ENCODE data around the gene EMSY. TPM values are rescaled to one million over a fixed set of nuclear protein-coding genes. Genes with fewer than 3 reads are reported as not detected.

Gene EMSY
- total RNA-seq, 1 donor from 2014 or later, result 18.3 TPM

DNA sequence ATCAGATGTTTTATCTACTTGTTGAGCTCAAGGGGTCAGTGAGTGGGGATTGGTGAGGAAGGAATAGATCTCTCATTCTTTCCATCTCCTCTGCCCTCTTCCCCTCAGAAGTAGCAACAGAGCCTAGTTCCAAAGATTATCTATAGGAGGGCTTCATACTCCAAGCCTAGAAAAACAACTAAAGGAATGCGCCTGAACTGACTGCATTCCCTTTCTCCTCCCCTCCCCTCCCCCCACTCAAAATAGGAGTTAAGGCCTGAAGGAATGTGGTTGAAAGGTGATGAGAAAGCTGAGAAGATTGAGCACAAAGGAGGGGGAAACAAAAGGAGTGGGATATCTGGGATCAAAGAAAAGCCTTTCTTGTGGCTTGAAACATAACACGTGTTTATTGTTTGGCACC lies 10.5 kb downstream of the EMSY start:
- no peak for DNase-seq (ENCODE audit: low spot score)

DNA sequence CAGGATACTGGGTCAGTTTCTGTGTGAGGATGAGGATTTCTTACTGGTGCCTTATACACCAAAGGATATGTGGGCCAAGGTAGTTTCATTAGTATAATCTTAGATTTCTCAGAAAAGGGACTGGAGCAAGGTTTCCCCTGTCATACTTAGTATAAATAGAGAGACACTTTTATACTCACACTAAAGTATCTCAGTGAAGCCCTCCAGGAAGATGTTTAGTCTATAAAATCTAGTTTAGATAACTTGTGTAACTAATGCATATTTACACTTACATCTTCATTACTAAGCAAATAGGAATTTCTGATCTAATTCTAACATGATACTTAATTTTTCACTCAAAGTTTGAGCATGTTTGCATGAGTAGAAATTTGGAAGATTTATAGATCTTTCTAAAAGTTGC lies 11.1 kb downstream of the EMSY start:
- no peak for DNase-seq (ENCODE audit: low spot score)

DNA sequence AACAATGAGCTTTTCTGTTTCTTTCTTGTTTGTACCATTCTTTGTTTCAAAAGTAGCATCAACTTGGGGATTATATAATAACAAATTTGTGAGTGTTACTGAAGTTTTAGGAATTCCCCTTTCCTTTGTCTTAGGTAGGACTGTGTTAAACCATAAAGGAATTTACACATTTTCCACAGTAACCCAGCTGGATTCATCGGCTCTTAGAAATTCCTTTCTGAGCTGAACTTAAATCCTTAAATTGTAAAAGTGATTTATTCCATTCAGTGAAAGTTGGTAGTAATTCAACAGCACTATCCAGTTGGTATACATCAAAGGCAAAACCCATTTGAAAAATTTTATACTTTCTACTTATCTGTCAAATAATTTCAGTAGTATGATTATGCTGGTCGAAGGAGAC lies 11.8 kb downstream of the EMSY start:
- no peak for DNase-seq (ENCODE audit: low spot score)

DNA sequence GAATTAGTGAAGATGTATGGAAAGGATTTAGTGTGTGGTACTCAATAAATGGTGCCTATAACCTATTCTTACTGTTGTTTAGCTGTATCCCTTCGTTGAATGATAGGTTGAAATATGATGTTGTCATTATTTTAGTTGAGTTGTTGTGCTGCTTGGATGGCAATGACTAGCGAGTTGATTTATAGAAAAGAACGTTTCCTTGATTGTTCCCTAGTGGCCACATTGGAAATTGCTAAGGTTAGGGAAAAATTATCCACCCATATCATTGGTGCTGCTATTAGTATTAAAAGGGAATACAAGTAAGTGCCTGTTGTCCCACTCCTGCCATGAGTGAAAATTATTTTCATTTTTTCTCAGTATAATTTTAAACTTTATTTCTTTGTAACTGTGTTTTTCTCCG lies 14.5 kb downstream of the EMSY start:
- no peak for DNase-seq (ENCODE audit: low spot score)

DNA sequence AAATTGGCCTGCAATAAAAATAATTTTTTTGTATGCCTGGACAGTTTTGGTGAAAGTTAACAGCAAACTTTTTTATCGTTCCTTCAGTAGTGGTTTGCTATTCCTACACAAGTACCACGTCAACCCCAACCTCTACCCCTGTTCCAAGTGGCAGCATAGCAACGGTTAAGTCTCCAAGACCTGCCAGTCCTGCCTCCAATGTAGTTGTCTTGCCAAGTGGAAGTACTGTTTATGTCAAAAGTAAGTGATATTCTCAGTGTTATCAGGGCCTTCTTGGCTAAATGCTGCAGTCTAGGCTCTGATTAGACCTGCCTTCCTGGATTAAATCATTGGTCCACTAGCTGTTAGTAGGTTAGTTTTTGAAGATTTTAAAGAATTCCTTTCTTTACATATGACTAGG lies 15.0 kb downstream of the EMSY start:
- DNase-seq (ENCODE audit: low spot score), result no peak

DNA sequence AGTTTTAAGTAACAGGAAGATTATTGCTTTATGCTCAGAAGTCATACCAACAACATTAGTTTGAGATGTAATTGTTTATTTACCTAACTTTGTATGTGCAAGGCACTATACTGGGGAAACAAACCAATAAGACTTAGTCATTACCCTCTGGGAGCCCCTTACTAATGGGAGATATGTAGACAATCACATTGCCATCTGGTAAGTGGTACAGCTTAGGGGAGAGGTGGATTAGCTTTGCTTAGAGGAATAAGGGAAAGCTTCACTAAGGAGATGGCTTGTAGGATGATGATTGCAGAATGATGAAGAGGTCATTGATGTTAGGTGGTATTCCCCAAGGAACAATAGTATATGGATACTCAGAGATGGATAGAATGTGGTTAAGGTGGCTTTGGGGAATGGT lies 17.5 kb downstream of the EMSY start:
- DNase-seq (ENCODE audit: low spot score), result no peak

DNA sequence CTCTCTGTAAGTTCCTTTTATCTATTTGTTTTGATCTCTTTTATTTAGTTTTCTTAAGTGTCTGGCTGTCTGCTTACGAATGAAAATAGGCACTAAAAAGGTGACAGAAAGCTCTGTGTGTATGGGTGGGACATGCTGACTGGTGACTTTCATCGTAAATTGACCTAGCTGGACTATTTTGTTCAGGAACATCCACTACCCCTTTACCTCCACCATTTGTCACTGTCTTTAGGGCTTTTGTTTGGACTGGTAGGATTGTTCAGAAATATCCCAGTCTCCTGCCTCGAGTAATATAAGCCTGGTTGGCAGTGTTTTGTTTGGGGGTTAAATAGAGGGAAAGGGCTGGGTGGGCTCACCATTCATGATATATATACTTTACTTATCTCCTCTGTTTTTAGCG lies 20.9 kb downstream of the EMSY start:
- no peak for DNase-seq (ENCODE audit: low spot score)

DNA sequence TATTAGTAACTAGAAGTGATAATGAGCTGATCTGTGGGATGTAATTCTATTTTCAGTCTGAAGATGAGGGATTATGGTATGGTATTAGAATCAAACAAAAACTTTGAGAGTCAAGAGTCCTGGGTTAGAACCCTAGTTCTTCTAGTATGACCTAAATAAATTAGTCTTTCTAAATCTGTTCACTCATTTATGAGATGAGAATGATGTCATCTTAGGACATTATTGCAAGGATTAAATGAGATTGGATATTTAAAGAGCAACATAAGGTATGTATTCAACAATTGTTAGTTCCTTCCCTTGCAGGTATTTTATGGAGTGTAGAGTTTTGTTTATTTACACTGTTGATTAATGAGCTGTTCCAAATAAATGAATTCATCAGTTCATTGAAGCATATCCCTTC lies 21.8 kb downstream of the EMSY start:
- no peak for DNase-seq (ENCODE audit: low spot score)

DNA sequence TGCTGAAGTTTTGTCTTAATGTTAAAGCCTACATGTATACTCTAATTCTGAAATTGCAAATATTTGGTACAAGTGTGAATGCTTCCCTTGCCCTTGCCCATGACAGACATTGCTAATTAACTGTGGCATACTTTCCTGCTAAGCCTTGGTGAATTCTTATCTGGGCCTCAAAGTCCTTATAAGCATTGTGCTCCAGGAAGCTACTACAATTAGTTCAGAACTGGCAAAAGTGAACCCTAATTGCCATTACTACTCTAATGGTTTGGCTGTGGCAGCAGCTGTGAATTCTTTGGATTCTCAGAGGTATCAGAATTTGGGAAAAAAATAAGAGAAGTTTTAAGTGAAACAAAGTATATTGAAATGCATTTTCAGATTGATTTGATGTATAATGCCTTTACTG lies 24.3 kb downstream of the EMSY start:
- DNase-seq (ENCODE audit: low spot score), result no peak

DNA sequence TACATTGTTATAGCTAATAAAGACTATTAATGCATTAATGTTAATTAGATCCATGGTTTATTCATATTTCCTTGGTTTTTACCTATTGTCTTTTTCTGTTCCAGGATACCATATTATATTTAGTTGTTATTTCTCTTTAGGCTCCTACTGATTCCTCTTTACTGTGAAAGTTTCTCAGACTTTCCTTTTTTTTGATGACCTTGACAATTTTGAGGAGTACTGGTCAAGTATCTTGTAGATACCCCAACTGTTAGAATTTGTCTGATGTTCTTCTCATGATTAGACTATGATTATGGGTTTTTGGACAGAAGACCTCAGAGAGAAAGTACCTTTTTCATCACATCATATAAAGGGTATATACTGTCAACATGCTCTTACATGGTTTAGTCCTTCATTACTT lies 26.6 kb downstream of the EMSY start:
- no peak for DNase-seq (ENCODE audit: low spot score)

DNA sequence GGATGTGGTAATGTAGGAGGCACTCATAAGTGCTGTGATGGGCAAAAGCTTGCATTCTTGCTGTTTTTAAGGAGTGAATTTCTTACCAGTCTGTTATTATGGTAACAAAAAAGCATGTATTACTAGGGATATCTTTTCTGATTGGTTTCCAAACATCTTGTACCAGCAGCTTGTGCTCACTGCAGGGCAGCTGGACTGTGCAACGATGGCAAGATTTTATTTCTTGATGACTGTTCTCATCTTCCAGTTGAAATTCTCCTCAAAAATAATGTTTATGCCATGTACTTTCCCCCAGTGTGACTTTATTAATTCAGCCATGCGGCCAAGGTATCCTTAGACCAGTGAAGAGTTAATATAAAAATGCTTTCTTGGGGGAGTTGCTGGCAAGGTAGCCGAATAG lies 35.4 kb downstream of the EMSY start:
- DNase-seq (ENCODE audit: low spot score), result no peak

DNA sequence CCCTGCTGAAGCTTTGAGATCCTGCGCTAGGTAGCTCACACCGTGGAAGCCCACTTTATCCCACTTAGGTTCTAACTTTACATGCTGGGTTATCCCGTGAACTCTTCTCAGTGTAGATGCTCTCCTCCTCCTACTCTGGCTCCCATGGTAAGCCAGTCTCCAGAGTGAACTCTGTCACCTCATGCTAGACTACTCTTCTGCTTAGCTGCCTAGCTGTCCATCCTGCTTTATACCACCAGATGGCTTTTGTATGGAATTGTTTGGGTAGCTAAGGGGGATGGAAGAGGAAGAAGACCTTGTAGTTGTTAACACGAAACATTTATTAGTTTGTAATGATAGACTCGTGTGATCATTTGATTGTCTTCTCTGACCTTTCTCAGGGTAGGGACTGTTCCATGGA lies 46.8 kb downstream of the EMSY start:
- no peak for DNase-seq (ENCODE audit: low spot score)

DNA sequence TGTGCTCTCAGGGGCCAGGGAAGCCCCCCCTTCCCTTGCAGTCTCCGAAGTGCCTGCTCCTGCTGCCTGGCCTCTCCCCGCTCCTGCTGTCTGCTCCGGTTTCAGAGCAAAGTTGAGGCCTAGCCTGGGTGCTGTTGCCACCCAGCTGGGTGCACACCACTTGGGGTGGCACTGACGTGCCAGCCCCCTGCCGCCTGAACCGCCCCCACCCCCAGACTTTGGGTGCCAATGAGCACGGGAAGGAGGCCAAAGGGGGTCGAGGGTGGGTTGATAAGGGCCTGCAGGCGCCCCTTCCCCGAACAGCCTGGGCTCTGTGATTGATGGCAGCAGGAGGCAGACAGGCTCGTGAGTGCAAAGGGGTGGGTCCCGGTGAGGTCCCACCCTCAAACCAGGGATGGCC lies 48.2 kb downstream of the EMSY start:
- no peak for DNase-seq (ENCODE audit: low spot score)

DNA sequence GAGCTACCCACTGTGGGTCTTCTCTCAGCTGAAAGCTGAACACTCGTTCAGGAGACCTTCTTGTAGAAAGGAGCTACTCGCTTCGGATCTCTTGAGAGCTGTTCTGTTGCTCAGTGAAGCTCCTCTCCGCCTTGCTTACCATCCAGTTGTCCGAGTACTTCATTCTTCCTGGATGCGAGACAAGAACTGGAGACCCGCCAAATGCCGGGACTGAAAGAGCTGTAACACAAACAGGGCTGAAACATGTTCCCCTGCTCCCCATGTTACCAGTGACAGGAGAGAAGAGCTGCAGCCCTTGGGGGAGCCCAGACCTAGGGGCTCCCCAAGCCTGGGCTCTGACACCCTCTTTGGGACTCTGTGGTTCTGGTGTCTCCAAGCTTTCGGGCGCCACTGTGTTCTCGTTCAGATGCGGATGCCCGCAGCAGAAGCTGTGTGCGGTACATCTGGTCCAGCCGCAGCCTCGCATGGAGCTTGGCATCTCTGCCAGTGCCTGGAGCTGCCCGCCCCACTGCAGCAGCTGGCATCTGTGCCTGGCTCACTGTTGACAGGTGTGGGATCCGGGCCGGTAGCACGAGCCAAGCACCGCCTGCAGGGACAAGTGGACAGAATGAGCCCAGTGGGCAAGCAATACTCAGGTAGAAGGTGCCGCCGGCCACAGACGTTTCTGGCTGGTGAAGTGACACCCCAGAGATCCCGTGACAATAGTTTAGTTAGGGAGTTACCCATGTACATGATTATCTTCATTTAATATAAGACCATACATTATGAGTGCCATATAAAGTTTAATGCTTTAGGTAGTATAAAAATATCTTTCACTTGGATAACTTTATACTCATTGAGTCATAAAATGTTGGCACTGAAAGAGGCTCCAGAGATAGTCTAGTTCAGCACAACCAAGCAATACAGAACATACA lies 49.1 kb downstream of the EMSY start:
- no peak for DNase-seq (ENCODE audit: low spot score)

DNA sequence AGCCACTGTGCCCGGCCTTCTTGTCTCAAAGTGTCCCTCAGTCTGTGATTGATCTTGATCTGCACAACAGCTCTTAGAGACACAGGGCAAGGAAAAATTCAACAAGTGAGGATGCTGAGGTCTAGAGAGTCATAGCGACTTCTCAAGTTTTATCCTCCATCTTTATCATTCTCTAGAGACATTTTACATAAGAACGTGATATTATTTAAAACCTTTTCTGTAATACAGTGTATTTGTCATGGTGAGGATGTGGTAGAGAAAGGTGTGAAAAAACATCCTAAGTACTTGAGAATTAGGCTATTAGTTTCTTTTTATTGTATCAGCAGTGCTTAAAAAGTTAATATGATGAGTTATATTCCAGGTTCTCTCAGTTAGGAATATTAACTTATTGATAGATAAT lies 50.2 kb downstream of the EMSY start:
- no peak for DNase-seq (ENCODE audit: low spot score)

DNA sequence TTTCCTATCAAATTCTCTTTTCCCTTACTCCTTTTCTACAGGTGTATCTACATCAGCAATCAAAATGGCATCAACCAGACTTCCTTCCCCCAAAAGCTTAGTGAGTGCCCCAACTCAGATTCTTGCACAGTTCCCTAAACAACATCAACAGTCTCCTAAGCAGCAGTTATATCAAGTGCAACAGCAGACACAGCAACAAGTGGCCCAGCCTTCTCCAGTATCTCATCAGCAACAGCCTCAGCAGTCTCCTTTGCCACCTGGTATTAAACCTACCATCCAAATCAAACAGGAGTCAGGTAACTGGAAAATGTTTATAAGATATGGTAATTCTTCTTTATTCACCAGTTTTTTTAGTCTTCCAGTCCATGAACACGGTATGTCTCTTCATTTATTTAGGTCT lies 51.4 kb downstream of the EMSY start:
- no peak for DNase-seq (ENCODE audit: low spot score)

DNA sequence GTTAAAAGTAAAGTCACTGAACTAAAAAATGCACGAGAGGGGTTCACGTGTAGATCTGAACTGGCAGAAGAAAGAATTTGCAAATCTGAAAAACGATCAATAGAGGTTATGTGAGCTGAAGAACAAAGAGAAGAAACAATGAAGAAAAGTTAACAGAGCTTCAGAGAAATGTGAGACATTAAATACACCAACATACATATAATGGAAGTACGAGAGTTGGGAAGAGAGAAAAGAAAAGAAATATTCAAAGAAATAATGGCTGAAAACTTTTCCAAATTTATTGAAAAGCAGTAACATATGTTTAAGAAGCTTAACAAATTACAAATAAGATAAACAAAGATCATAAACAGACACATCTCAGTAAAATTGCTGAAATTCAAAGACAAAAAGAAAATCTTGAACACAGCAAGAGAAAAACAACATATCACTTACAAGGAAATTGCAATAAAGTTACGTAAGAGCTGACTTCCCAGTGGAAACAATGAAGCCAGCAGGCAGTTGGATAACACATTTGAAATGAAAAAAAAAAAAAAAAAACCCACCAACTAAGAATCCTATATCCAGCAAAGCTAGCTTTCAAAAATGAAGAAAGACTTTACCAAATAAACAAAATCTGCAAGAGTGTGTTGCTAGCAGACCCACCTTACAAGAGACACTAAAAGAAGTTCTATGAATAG lies 56.8 kb downstream of the EMSY start:
- no peak for DNase-seq (ENCODE audit: low spot score)

DNA sequence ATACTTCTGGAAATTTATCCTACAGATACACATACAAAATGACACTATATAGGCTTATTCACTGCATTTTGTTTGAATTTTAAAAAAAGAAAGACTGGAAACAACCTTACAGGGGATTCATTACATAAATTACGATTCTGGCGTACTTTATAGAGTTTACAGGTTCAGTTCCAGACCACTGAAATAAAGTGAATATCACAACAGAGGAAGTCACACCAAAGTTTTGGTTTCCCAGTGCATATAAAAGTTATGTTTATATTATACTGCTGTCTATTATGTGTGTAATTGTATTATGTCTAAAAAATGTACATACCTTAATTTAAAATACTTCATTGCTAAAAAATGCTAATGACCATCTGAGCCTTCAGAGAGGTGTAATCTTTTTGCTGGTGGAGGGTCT lies 62.0 kb downstream of the EMSY start:
- DNase-seq (ENCODE audit: low spot score), result no peak

DNA sequence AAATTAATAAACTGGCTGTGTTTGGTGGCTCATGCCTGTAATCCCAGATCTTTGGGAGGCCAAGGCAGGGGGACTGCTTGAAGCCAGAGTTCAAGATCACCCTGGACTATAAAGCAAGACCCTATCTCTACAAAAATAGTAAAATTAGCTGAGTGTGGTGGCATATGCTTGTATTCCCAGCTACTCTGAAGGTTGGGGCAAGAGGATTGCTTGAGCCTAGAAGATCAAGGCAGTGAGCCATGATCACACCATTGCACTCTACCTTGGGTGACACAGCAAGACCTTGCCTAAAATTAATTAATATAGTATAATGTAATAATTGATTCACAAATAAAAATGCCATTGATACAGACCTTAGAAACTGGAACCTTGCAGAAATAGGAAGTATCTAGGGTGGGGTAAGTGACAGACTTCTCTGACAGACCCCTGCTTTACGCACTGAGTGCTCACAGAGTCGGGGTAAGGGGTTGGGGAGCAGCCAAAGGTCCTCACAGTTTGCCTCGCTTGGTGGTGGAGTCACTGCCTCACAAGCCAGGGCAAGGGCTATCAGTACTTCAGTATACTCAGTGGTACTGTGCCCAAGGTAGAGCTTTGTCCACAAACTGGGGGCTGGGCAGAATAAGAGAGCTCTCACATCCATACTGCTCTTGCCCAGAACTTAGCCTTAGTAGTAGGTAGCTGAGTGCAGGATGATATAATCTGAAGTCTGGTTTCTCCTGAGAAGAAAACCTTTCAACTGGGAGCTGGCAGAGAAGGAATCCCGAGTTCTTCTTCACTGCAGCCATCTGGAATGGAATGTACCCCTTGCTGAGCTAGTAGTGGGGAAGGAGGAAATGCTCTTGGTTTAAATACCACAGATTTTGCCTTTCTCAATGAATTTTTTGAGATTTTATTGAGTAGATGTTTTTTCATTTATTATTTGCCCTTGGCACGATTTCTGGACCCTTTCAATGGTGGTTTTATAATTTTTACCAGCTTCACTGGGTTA lies 65.5 kb downstream of the EMSY start:
- no peak for DNase-seq (ENCODE audit: low spot score)

DNA sequence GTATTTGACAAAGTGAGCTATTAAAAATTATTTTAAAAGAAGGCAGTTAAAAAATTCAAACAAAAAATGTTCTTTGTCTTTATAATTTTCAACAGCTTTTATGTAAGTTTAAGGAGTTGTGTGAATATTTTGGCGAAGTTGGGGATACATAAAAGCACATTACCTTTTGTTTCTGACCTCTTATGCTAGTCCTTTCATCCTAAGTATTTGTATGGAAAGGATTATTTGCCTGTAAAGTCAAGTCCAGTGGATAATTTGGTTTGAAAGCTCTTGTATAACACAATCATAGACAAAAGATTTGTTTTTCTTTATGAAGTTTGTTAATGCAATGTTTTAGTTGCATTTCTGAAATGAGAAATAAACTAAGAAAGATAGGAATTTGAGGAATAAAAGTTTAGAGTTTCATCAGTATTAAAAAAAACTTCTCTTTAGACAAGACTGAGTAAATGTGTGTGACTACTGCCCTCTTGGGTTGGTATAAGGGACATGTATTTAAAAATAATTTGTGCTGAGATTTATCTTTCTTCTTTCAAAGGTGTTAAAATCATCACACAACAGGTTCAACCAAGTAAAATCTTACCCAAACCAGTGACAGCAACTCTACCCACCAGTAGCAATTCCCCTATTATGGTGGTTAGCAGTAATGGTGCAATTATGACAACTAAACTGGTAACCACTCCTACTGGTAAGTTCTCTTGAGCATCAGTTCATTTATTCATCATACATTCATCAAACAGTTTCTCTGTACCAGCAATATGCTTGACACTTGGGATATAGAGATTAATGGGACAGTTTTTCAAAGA lies 68.2 kb downstream of the EMSY start:
- DNase-seq (ENCODE audit: low spot score), result no peak

DNA sequence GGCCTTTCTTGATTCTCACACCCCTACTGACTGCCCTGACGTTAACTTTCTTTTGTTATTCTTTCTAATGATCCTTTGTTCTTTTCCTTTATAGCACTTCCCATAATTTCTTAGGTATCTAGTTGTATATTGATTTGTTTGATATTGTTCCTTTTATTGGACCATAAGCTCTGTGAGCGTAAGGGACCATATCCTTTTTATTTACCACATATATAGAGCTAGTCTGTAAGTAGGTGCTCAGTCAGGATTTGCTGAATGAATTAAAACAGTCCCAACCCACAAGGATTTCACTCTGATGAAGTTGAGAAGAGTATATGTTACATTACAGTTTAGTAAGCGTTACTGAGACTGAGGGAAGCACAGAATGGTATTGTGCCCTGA lies 68.8 kb downstream of the EMSY start:
- DNase-seq (ENCODE audit: low spot score), result no peak
